Epithelial cell of esophagus (primary cell): ENCODE data around the gene PFN3.
A peak's percentile ranks its signal among the peaks of the same experiment; 100 is the strongest.

ENCODE experiments used
- DNase-seq: peaks from one replicate; pipeline ENCODE4 v3.0.0; 2010; ENCODE audit warnings: low read depth
- H3K4me3 ChIP-seq: 2 replicates; pipeline ENCODE4 v1.5.1; 2011; ENCODE audit warnings: mild to moderate bottlenecking, low read length, control low read depth
- CTCF ChIP-seq: IDR thresholded peaks from 2 replicates; pipeline ENCODE4 v1.5.1; 2011; ENCODE audit warnings: low read depth, mild to moderate bottlenecking, low read length, control low read depth, inconsistent platforms; ENCODE audit not compliant: insufficient read depth; ENCODE audit errors: missing control alignments

PFN3 gene

GRCh38 chr5:177374211-177374610, 26.2 kb downstream of the PFN3 start:
- DNase-seq, result peak; percentile 68
- H3K4me3 ChIP-seq, result no peak overlapping the region
- TF ChIP-seq CTCF, result no peak

- TF ChIP-seq CTCF, result no peak
- peak; percentile 40 for DNase-seq
- H3K4me3 ChIP-seq, result no peak overlapping the region
Measured at GRCh38 chr5:177373806-177374205, 26.7 kb downstream of the PFN3 start.

- DNase-seq, result no peak
- H3K4me3 ChIP-seq, result no peak overlapping the region
- TF ChIP-seq CTCF, result no peak
Measured at GRCh38 chr5:177372910-177373309, 27.6 kb downstream of the PFN3 start.

- TF ChIP-seq CTCF, result no peak
- no peak for DNase-seq
- H3K4me3 ChIP-seq, result no peak overlapping the region
Measured at GRCh38 chr5:177372034-177372896, 28.2 kb downstream of the PFN3 start.

- peak overlapping the region; percentile 55 for H3K4me3 ChIP-seq
- TF ChIP-seq CTCF, result no peak
- no peak for DNase-seq
Measured at GRCh38 chr5:177371120-177372033, 29.1 kb downstream of the PFN3 start.

GRCh38 chr5:177370488-177371119, 29.9 kb downstream of the PFN3 start:
- peak; percentile 53 for TF ChIP-seq CTCF
- DNase-seq, result peak; percentile 86
- peak overlapping the region; percentile 55 for H3K4me3 ChIP-seq
